Liver (tissue), 9 donors: Measurements from ENCODE around the gene C15orf62. TPM values are rescaled to one million over a fixed set of nuclear protein-coding genes. Genes with fewer than 3 reads are reported as not detected.

Experiments used
- DNase-seq: peaks from one replicate; pipeline ENCODE4 v3.0.0-alpha.2; 2017; ENCODE audit warnings: low spot score
- H3K27ac ChIP-seq, 2 donors: one replicate each; pipeline ENCODE4 v1.7.0; 2013; ENCODE audit warnings: inconsistent platforms in 2 of 2, low read length in 2 of 2, control low read depth in 1 of 2, low read depth in 1 of 2, mild to moderate bottlenecking in 1 of 2
- H3K27me3 ChIP-seq, 4 donors: one replicate each; pipeline versions ENCODE4 v1.6.1 to v1.7.0; 2013; ENCODE audit warnings: low read length in 3 of 4, inconsistent platforms in 1 of 4, mild to moderate bottlenecking in 1 of 4, moderate library complexity in 1 of 4; ENCODE audit not compliant: control insufficient read depth in 4 of 4, insufficient read depth in 4 of 4
- H3K36me3 ChIP-seq, 4 donors: one replicate each; pipeline versions ENCODE4 v1.6.1 to v1.7.0; 2013; ENCODE audit warnings: low read length in 3 of 4, mild to moderate bottlenecking in 3 of 4, low read depth in 1 of 4, moderate library complexity in 1 of 4; ENCODE audit not compliant: control insufficient read depth in 4 of 4, insufficient read depth in 3 of 4
- H3K4me1 ChIP-seq, 4 donors: one replicate each; pipeline versions ENCODE4 v1.6.1 to v1.7.0; 2013; ENCODE audit warnings: low read length in 3 of 4, mild to moderate bottlenecking in 3 of 4, moderate library complexity in 1 of 4; ENCODE audit not compliant: control insufficient read depth in 4 of 4, insufficient read depth in 4 of 4
- H3K4me3 ChIP-seq, 3 donors: one replicate each; pipeline versions ENCODE4 v1.6.1 to v1.7.0; 2013; ENCODE audit warnings: low read length in 3 of 3, control low read depth in 1 of 3, low read depth in 1 of 3, mild to moderate bottlenecking in 1 of 3
- H3K9ac ChIP-seq, 2 donors: one replicate each; pipeline ENCODE4 v1.7.0; 2013; ENCODE audit warnings: low read length in 2 of 2, mild to moderate bottlenecking in 2 of 2, moderate library complexity in 2 of 2, control low read depth in 1 of 2, low read depth in 1 of 2
- H3K9me3 ChIP-seq, 4 donors: one replicate each; pipeline versions ENCODE4 v1.6.1 to v1.7.0; 2013; ENCODE audit warnings: low read length in 3 of 4; ENCODE audit not compliant: control insufficient read depth in 4 of 4
- CTCF ChIP-seq: fragments of 150-350 bp; IDR thresholded peaks from 2 replicates; pipeline ENCODE4 v1.5.1; 2017; ENCODE audit warnings: improper control_type of control experiment, low read depth, low read length; ENCODE audit not compliant: missing input control
- EGR1 ChIP-seq, 2 donors: IDR thresholded peaks; 2 replicates each; pipeline ENCODE4 v1.6.1; 2016 to 2018; ENCODE audit warnings: antibody characterized with exemption in 2 of 2, low read depth in 2 of 2
- FOXA1 ChIP-seq: IDR thresholded peaks from 2 replicates; pipeline ENCODE4 v1.6.1; 2016; ENCODE audit warnings: antibody characterized with exemption
- FOXA2 ChIP-seq: IDR thresholded peaks from 2 replicates; pipeline ENCODE4 v1.6.1; 2016; ENCODE audit warnings: antibody characterized with exemption
- GABPA ChIP-seq, 2 donors: IDR thresholded peaks in 1 of 2; conservative IDR thresholded peaks in 1 of 2; 2 replicates each; pipeline ENCODE4 v1.6.1; 2016; ENCODE audit warnings: antibody characterized with exemption in 2 of 2, mild to moderate bottlenecking in 1 of 2, moderate library complexity in 1 of 2
- HNF4A ChIP-seq, 2 donors: conservative IDR thresholded peaks; 2 replicates each; pipeline ENCODE4 v1.6.1; 2016; ENCODE audit warnings: antibody characterized with exemption in 2 of 2, mild to moderate bottlenecking in 2 of 2
- HNF4G ChIP-seq: IDR thresholded peaks from 2 replicates; pipeline ENCODE4 v1.6.1; 2016; ENCODE audit warnings: antibody characterized with exemption
- JUND ChIP-seq, 2 donors: IDR thresholded peaks; 2 replicates each; pipeline ENCODE4 v1.6.1; 2016; ENCODE audit warnings: antibody characterized with exemption in 2 of 2
- NR2F2 ChIP-seq: IDR thresholded peaks from 2 replicates; pipeline ENCODE4 v1.6.1; 2016; ENCODE audit warnings: antibody characterized with exemption
- RAD21 ChIP-seq, 2 donors: IDR thresholded peaks; 2 replicates each; pipeline ENCODE4 v1.6.1; 2016; ENCODE audit warnings: antibody characterized with exemption in 2 of 2, mild to moderate bottlenecking in 2 of 2
- RXRA ChIP-seq, 2 donors: IDR thresholded peaks; 2 replicates each; pipeline ENCODE4 v1.6.1; 2017 to 2018; ENCODE audit warnings: antibody characterized with exemption in 2 of 2, mild to moderate bottlenecking in 1 of 2
- SP1 ChIP-seq: IDR thresholded peaks from 2 replicates; pipeline ENCODE4 v1.6.1; 2018; ENCODE audit warnings: antibody characterized with exemption, mild to moderate bottlenecking
- TAF1 ChIP-seq: conservative IDR thresholded peaks from 2 replicates; pipeline ENCODE4 v1.6.1; 2016; ENCODE audit warnings: antibody characterized with exemption, mild to moderate bottlenecking
- YY1 ChIP-seq: IDR thresholded peaks from 2 replicates; pipeline ENCODE4 v1.6.1; 2016; ENCODE audit warnings: antibody characterized with exemption, mild to moderate bottlenecking
- WGBS: extraction: QIAGEN DNeasy Blood & Tissue Kit; methylation state at CpG from one replicate; pipeline ENCODE4 v1.1.7; 2013; 5-methylcytosine and 5-hydroxymethylcytosine counted together
- polyA plus RNA-seq, 2 donors: library from polyadenylated mRNA; stranded (reverse) in 1 of 2; unstranded in 1 of 2; fragments of 200-250 nt in 1 of 2; fragments of >200 nt in 1 of 2; fragmentation: Nextera tagmentation in 1 of 2; extraction: Ambion mirVana in 1 of 2; gene quantifications; one replicate each; pipeline versions ENCODE4 v1.2.1 to v1.2.3, GENCODE V29; 2013 to 2015
- total RNA-seq, 2 donors: library from RNA; depleted of rRNA; stranded (reverse); fragments of >200 nt; gene quantifications; one replicate each; pipeline ENCODE4 v1.2.3, GENCODE V29; 2014
- TF ChIP-seq, protein P1 (sequence below): IDR thresholded peaks from 2 replicates; pipeline ENCODE4 v1.6.1; 2016; ENCODE audit warnings: antibody characterized with exemption
- TF ChIP-seq, protein P2 (sequence below): IDR thresholded peaks from 2 replicates; pipeline ENCODE4 v1.6.1; 2016; ENCODE audit warnings: antibody characterized with exemption
- TF ChIP-seq, protein P3 (sequence below): IDR thresholded peaks from 2 replicates; pipeline ENCODE4 v1.6.1; 2016; ENCODE audit warnings: antibody characterized with exemption, mild to moderate bottlenecking
- TF ChIP-seq, protein P4 (sequence below): IDR thresholded peaks from 2 replicates; pipeline ENCODE4 v1.6.1; 2016; ENCODE audit warnings: antibody characterized with exemption
- donor health status: healthy.
- donor health status: healthy.
- donor health status: healthy.
- donor health status: healthy.
- donor health status: healthy.

C15orf62 gene, protein sequence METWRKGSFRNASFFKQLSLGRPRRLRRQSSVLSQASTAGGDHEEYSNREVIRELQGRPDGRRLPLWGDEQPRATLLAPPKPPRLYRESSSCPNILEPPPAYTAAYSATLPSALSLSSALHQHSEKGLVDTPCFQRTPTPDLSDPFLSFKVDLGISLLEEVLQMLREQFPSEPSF
- total RNA-seq (under 1 TPM; 0.19 to 0.92 TPM), polyA plus RNA-seq (under 1 TPM; 0.43 to 0.75 TPM)

DNA sequence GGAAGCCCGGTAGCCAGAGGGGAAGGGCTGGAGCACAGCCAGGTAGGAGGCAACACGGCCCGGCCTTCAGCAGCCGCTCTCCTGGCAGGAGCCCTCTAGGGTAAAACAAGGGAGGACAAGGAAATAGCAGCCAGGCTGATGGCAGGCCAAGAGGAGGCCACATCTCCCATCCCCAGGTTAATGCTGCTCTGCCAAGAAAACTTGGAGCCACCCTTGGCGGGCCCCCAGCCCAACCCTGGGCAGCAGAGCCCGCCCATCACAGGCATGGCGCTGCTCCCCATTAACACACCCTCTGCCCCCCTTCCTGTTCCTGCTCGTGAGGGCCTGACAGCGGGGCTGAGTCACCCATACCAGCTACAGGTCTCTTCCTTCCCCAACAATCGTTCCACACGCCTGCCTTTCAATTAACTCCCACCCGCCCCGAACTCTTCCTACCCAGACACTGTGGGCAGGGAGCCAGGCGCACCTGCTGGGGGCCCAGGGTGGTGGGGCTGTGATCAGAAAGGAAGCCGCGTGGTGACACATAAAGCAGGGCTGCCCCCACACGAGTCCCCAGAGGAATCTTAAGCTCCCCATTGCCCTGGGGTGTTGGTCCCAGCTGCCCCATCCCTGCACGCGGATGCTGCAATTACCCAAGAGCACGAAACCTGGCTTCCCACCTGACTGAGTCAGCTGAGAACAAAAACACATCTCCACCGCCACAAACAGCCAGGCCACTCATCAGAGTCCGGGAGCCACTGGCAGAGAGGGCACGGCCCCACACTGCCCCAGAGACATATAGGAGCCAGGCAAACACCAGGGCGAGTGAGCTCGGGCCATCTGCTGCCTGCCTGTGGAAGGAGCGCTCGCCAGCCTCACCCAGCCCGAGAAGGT is at the start of gene C15orf62:
Gene C15orf62 (plus strand): TSS at position 707 of the 873 bp plus-strand sequence. CDS start 516 bp downstream, outside the sequence.
- Histone ChIP-seq H3K27me3 (no peaks in the 10 kb centered on the region), H3K4me1 (peaks cover 4 to 61% (median 40%) of the 10 kb centered on the region in 4 donors), H3K9me3 (no peaks in the 10 kb centered on the region), H3K4me3 (no peak within 1 kb of the TSS), H3K36me3 (peaks cover 0 to 31% (median 13%) of the 10 kb centered on the region in 4 donors), H3K9ac (no peak within 1 kb of the TSS), H3K27ac (peak within 1 kb of the TSS; percentile 56 to 71)
- WGBS, result 65% methylated on average over 28 of the region's 28 CpGs
- TF ChIP-seq, protein P1, sequence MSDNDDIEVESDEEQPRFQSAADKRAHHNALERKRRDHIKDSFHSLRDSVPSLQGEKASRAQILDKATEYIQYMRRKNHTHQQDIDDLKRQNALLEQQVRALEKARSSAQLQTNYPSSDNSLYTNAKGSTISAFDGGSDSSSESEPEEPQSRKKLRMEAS, result no peak
- TF ChIP-seq FOXA2 (no peak), TAF1 (no peak), FOXA1 (no peak), HNF4G (no peak), JUND (IDR thresholded peaks at IDR 0.05) (no peak), NR2F2 (no peak), EGR1 (IDR thresholded peaks at IDR 0.05; ENCODE audit: low read depth in 2 of 2) (no peak), RXRA (IDR thresholded peaks at IDR 0.05) (no peak), YY1 (no peak), SP1 (no peak), HNF4A (conservative IDR thresholded peaks at IDR 0.05) (no peak), GABPA (IDR thresholded peaks at IDR 0.05 in 1 of 2, conservative IDR thresholded peaks at IDR 0.05 in 1 of 2) (no peak), RAD21 (IDR thresholded peaks at IDR 0.05) (no peak), CTCF (no peak)
- TF ChIP-seq, protein P2, sequence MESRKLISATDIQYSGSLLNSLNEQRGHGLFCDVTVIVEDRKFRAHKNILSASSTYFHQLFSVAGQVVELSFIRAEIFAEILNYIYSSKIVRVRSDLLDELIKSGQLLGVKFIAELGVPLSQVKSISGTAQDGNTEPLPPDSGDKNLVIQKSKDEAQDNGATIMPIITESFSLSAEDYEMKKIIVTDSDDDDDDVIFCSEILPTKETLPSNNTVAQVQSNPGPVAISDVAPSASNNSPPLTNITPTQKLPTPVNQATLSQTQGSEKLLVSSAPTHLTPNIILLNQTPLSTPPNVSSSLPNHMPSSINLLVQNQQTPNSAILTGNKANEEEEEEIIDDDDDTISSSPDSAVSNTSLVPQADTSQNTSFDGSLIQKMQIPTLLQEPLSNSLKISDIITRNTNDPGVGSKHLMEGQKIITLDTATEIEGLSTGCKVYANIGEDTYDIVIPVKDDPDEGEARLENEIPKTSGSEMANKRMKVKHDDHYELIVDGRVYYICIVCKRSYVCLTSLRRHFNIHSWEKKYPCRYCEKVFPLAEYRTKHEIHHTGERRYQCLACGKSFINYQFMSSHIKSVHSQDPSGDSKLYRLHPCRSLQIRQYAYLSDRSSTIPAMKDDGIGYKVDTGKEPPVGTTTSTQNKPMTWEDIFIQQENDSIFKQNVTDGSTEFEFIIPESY, result no peak
- TF ChIP-seq, protein P3, sequence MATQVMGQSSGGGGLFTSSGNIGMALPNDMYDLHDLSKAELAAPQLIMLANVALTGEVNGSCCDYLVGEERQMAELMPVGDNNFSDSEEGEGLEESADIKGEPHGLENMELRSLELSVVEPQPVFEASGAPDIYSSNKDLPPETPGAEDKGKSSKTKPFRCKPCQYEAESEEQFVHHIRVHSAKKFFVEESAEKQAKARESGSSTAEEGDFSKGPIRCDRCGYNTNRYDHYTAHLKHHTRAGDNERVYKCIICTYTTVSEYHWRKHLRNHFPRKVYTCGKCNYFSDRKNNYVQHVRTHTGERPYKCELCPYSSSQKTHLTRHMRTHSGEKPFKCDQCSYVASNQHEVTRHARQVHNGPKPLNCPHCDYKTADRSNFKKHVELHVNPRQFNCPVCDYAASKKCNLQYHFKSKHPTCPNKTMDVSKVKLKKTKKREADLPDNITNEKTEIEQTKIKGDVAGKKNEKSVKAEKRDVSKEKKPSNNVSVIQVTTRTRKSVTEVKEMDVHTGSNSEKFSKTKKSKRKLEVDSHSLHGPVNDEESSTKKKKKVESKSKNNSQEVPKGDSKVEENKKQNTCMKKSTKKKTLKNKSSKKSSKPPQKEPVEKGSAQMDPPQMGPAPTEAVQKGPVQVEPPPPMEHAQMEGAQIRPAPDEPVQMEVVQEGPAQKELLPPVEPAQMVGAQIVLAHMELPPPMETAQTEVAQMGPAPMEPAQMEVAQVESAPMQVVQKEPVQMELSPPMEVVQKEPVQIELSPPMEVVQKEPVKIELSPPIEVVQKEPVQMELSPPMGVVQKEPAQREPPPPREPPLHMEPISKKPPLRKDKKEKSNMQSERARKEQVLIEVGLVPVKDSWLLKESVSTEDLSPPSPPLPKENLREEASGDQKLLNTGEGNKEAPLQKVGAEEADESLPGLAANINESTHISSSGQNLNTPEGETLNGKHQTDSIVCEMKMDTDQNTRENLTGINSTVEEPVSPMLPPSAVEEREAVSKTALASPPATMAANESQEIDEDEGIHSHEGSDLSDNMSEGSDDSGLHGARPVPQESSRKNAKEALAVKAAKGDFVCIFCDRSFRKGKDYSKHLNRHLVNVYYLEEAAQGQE, result no peak
- TF ChIP-seq, protein P4, sequence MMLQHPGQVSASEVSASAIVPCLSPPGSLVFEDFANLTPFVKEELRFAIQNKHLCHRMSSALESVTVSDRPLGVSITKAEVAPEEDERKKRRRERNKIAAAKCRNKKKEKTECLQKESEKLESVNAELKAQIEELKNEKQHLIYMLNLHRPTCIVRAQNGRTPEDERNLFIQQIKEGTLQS, result no peak
- no peak for DNase-seq
